ENCODE data around the gene DNPH1.

DNA sequence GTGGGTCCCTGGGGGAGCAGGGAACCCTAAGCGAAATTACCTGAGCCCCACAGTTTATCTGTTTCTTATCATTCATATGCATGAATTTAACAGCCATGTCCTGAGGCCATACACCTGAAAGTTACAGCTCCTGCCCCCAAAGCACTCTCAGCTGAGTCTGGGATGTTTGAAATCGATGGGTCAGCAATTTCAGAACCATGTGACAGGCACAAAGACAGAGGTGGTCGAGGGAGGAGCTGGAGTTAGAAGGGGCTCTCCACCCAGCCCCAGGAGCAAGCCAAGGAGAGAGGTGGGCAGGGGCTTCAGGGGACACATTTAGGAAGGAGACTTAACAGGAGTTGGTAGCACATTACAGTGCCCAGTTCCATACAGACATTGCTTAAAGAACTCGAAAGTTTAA lies 28.9 kb upstream of the DNPH1 start:
- TF ChIP-seq POLR2AphosphoS5 (IDR thresholded peaks at IDR 0.05; ENCODE audit: insufficient read depth, low read depth, low read length), result no peak
- TF ChIP-seq, protein P1, sequence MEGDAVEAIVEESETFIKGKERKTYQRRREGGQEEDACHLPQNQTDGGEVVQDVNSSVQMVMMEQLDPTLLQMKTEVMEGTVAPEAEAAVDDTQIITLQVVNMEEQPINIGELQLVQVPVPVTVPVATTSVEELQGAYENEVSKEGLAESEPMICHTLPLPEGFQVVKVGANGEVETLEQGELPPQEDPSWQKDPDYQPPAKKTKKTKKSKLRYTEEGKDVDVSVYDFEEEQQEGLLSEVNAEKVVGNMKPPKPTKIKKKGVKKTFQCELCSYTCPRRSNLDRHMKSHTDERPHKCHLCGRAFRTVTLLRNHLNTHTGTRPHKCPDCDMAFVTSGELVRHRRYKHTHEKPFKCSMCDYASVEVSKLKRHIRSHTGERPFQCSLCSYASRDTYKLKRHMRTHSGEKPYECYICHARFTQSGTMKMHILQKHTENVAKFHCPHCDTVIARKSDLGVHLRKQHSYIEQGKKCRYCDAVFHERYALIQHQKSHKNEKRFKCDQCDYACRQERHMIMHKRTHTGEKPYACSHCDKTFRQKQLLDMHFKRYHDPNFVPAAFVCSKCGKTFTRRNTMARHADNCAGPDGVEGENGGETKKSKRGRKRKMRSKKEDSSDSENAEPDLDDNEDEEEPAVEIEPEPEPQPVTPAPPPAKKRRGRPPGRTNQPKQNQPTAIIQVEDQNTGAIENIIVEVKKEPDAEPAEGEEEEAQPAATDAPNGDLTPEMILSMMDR (IDR thresholded peaks at IDR 0.05; ENCODE audit: extremely low read depth in 1 of 2, insufficient read depth in 1 of 2, low read depth in 1 of 2, low read length in 2 of 2), result no peak
- TF ChIP-seq, protein P2, sequence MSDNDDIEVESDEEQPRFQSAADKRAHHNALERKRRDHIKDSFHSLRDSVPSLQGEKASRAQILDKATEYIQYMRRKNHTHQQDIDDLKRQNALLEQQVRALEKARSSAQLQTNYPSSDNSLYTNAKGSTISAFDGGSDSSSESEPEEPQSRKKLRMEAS (IDR thresholded peaks at IDR 0.05; ENCODE audit: insufficient read depth, insufficient read length), result no peak
